Stimulated activated CD8-positive, alpha-beta memory T cell treated with anti-CD3 and anti-CD28 coated beads, Interleukin-15, amount 100 ng/mL, for 48 hours (primary cell): ENCODE measurements around the gene CLEC14A.

Experiments
- DNase-seq, 2 donors: peaks; one replicate each; pipeline ENCODE4 v3.0.0-alpha.2; 2020; ENCODE audit warnings: low read depth in 2 of 2

CLEC14A gene

DNA sequence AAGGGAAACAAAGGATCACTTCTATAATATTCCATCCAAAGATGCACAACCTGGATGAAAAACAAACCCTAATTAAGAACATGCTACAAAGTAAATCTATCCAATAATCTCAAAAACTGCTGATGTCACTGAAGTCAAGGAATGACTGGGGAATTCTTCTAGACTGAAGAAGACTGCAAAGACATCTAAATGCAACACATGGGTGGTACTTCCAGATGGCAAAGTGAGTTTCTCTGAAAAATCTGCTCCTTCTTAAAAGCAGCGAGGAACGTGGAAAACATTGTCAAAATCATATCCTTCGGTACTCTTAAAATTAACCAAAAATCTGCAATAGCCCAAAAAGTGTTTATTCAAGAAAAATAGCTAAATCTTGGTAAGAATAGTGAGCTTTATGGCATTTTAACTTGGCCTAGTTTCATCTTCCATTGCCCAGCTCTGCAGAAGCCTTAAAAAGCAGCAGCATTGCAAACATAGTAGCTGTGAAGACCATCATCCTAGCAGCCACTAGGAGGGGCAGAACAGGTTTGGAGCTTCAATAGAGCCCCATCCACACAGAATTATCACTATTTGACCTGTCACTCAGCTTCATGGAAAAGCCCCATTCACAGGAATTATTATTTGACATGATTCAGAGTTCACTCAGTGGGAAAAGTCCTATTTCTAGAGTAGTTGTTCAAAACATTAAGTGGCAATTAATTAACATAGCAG, 7.4 kb downstream of the CLEC14A start:
- no peak for DNase-seq

DNA sequence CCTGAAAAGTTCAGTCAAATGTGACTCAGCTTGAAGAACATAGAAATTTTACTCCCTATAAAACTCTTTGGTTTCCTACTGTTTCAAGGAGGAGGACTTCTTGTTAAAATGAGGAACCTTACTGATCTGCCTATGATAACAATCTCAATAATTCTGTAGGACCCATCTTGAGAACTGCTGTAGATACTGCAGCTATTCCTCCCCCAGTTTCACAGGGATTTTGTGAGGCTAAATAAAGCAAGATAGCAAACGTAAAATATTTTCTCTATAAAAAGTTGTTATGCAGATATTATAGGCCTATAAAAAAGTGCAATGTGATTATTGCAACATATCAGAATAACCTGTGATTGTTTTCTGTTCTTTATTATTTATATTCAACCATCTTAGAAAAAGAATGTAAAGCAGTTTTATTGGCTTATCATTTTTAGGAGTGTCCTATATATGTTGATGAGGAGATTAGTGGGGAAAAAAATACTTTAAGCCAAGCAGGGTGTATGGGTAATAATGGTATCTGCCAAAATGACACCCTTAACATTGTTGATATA, 12.1 kb downstream of the CLEC14A start:
- no peak for DNase-seq

DNA sequence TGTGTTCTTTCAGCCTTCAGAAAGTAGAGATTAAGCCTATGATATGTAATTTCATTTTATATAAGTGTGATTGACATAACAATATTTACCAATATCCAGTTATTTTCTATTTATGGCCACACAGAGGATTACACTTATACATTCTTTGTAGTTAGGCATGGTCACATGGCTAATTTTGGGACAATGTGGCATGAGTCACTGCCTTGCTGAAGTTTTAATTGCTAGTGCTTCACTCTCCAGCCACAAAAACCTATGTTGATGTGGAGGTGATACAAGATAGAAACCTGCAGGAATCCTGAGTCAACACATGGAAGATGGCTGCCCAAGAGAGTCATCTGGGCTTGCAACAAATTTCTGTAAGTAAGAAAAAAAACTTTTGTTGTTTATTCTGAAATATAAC, 17.0 kb downstream of the CLEC14A start:
- DNase-seq, result no peak

DNA sequence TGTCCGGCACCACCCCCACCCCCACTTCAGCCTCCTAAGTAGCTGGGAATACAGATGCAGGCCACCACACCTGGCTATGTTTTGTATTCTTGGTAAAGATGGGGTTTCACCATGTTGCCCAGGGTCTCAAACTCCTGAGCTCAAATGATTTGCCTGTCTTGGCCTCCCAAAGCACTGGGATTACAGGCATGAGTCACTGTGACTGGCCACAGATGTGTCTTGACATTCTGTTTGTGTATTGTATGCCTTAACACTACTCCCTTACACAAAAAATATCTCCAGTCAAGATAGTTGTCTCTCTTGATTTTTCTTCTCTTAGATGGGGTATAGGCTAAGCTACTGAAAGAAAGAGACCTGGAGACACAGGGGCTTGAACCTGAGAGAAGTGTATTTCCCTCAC, 17.6 kb downstream of the CLEC14A start:
- no peak for DNase-seq

DNA sequence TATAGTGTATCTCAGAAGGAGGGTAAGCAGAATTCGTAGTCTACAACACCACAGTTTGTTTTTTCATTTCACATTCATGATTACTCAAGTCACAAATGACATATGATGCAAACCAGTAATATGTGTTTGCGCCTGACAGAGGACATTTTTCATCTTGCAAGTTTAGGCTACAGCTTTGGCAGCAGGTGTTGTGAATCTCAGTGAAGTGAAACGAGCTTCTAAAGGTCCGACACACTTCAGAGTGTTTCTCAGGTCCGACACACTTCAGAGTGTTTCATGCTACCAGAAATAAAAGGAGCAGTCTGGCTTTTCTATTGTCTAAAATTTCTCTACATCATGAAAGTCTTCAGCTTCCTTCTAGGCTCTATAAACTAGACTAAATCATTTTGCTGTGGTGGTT, 22.7 kb downstream of the CLEC14A start:
- DNase-seq, result no peak

DNA sequence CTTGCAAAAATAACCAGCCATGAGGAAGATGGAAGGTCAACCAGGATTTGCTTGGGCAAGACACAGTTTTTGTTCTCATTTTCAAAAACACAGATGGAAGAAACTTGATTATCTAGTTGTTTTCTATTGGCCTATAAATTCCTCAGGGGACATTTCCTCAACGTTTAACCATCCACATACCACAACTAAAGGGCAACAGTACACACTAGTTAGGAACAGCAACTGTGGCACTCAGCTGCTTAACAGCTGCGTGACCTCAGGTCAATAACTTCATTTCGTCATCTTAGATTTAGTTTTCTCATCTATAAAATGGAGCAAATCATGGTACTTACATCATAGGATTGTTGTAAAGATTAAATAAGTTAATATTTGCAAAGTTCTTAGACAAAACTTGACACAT, 29.5 kb downstream of the CLEC14A start:
- no peak for DNase-seq

DNA sequence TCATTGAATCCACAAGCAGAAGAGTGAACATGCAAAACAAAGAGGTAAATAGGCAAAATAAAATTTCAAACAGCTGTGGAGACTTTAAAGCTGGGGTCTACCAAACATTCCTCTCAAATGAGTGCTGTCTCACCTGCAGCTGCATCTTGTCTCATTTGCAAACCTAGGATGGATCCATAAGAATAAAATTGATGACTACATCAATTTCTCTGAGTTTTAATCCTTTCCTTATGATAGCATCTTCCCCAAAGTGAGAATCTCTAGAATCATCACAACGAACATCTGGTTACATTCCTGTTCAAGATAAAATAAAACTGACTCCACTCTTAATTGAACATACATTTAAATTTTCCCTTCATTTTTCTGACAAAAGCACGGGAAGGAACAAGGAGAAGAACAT, 29.9 kb downstream of the CLEC14A start:
- DNase-seq, result no peak

DNA sequence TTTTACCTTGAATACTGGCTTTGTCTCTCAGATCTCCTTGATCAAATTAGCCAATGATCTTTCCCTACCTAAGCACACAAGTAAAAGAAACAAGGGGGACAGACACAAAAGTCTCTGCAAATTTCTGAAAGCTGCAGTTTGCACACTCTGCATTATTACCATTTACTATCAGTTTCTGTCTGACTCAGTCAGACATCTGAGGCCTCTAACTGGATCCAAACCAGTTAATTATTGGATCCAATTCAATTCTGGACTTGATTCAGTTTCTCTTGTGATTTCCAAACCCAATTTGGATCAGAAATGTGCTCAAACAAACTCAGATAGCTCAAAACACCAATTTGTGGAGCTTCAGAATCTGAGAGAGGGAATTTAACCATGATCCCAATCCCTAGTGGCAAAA, 31.6 kb downstream of the CLEC14A start:
- no peak for DNase-seq

DNA sequence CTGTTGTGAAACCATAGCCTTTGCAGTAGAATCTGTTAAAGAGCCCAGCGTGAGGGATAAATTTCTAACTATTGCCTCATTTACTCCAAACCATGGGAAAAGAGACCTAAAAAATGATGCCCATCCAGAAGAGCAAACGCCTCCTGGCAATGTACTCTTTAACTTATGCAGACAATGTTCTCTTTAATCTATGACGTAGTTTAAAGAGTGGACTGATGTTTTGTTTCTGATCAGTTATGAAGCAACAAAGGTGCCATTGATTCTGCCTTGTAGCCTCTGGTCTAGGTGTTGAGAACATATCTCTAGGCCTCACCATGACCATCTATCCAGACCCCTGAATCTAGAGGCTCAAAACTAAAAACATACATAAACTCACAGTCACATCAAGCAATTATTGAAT, 34.8 kb downstream of the CLEC14A start:
- DNase-seq, result no peak

DNA sequence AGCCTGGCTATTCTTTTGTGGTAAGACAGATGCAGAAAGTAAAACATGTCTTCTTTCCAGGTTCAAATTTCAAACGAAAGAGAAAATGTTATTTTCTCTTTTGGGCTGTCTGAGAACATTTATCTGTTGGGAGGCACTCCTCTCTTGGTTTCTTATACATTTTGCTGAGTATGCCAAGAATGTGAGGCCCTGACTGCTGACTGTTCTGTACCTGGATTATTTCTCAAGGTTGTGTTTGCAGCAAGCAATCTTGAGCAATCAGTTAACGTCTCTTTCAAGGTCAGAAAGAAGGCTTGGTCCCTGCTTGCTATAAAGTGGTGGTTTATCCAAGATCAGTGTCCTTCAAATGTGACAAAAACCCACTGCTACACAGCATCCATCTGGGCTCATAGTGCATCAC, 38.3 kb downstream of the CLEC14A start:
- no peak for DNase-seq

DNA sequence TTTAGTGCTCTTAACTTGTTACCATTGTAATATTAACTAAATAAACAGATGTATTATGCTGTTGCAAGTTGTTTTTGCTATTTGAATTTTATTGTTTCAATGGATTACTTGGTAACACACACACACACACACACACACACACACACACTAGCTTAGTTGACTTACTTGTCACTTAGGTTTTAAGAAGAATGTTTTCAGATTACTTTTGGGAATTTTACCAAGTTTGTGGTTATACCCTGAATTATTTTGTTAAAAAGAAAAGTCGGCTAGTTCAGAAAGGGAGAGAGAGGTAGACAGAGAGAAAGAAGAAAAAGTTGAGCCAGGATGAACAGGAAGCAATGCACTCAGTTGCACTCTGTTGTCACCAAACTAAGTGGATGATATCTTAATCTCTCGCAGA, 42.9 kb downstream of the CLEC14A start:
- DNase-seq, result no peak

DNA sequence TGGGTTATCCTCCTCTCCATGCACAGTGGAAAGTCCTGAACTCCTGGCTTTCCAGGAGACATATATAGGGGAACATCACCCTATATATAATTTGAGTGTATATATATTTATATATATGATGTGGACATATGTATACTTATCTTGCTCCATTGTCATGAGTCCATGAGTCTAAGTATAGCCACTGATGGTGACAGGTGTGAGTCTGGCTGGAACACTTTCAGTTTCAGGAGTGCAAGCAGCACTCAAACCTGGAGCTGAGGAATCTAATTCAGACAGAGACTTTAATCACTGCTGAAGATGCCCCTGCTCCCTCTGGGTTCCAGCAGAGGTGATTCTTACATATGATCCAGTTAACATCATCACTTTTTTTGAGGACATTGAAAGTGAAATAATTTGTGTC, 43.8 kb downstream of the CLEC14A start:
- no peak for DNase-seq

DNA sequence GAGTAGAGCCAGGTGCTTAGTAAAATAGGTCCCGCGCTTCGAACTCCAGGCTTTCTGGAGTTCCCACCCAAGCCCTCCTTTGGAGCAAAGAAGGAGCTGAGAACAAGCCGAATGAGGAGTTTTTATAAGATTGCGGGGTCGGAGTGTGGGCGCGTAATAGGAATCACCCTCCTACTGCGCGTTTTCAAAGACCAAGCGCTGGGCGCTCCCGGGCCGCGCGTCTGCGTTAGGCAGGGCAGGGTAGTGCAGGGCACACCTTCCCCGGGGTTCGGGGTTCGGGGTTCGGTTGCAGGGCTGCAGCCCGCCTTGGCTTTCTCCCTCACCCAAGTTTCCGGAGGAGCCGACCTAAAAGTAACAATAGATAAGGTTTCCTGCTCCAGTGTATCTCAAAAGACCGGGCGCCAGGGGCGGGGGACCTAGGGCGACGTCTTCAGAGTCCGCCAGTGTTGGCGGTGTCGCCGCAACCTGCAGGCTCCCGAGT, 44.6 kb downstream of the CLEC14A start:
- DNase-seq, result no peak

DNA sequence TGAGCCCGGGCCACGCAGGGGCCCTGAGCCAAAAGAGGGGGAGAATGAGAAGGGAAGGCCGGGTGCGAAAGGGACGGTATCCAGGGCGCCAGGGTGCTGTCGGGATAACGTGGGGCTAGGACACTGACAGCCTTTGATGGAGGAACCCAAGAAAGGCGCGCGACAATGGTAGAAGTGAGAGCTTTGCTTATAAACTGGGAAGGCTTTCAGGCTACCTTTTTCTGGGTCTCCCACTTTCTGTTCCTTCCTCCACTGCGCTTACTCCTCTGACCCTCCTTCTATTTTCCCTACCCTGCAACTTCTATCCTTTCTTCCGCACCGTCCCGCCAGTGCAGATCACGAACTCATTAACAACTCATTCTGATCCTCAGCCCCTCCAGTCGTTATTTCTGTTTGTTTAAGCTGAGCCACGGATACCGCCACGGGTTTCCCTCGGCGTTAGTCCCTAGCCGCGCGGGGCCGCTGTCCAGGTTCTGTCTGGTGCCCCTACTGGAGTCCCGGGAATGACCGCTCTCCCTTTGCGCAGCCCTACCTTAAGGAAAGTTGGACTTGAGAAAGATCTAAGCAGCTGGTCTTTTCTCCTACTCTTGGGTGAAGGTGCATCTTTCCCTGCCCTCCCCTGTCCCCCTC, 45.2 kb downstream of the CLEC14A start:
- no peak for DNase-seq

DNA sequence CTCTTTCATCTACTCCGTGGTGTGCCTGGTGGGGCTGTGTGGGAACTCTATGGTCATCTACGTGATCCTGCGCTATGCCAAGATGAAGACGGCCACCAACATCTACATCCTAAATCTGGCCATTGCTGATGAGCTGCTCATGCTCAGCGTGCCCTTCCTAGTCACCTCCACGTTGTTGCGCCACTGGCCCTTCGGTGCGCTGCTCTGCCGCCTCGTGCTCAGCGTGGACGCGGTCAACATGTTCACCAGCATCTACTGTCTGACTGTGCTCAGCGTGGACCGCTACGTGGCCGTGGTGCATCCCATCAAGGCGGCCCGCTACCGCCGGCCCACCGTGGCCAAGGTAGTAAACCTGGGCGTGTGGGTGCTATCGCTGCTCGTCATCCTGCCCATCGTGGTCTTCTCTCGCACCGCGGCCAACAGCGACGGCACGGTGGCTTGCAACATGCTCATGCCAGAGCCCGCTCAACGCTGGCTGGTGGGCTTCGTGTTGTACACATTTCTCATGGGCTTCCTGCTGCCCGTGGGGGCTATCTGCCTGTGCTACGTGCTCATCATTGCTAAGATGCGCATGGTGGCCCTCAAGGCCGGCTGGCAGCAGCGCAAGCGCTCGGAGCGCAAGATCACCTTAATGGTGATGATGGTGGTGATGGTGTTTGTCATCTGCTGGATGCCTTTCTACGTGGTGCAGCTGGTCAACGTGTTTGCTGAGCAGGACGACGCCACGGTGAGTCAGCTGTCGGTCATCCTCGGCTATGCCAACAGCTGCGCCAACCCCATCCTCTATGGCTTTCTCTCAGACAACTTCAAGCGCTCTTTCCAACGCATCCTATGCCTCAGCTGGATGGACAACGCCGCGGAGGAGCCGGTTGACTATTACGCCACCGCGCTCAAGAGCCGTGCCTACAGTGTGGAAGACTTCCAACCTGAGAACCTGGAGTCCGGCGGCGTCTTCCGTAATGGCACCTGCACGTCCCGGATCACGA, 46.0 kb downstream of the CLEC14A start:
- no peak for DNase-seq

DNA sequence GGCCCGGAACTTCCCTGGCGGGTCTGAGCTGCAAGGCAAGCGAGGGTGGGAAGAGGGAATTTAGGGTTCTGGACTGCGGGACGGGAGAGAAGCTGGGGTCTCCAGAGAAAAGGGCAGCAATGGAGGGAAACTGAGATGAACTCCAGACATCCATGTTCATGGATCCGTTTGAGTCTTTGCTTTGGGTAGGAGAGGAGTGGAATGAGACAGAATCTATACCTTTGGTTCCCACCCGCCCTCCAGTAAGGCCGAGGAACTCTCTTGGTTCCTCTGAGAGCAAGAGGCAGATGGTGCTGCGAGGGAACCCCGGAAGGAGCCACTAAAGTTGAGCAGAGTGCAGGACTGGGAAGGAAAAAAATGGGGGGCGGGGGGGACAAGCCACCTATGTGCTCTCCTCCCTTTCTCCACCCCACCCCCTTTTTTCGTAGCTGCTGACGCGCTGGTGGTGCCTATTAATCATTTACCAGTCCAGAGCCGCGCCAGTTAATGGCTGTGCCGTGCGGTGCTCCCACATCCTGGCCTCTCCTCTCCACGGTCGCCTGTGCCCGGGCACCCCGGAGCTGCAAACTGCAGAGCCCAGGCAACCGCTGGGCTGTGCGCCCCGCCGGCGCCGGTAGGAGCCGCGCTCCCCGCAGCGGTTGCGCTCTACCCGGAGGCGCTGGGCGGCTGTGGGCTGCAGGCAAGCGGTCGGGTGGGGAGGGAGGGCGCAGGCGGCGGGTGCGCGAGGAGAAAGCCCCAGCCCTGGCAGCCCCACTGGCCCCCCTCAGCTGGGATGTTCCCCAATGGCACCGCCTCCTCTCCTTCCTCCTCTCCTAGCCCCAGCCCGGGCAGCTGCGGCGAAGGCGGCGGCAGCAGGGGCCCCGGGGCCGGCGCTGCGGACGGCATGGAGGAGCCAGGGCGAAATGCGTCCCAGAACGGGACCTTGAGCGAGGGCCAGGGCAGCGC, 47.0 kb downstream of the CLEC14A start:
- no peak for DNase-seq

DNA sequence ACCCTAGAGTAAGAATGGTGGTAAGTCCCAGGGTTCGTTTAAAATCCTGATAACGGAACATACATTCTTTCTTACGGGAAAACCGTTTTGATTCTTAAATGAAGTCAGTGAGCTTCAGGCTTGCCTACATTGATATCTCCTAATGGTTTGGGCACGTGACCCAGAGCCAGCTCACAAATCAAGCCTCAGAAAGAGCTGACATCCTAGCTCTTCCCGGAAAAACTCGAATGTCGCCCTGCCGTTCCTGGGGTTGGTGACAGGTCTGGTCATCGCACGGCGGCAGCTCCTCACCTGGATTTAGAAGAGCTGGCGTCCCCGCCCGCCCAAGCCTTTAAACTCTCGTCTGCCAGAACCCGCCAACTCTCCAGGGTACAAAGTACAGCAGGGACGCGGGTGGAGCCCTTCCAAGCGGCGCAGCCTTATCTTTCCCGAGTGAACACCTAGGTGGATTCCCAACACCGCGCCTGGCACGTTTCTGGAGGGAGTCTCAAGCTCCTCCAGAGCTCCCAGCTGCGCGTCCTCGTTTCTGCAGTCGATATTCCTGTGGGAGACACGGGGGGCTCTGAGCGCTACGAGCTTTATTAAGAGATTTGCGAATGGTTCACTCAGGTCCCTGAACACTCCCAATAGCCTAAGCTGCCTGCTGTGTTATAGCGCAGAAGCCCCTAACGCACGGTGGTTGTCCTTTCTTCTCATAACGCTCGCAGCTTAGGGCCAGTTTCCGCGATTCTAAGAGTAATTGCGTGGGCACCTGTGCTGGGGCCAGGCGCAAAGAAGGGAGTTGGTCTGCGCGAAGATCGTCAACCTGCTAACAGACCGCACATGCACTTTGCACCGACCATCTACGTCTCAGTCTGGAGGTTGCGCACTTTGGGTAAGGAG, 47.9 kb downstream of the CLEC14A start, which contains the start of gene SSTR1:
Gene SSTR1 (plus strand): TSS at position 169 of the 882 bp plus-strand sequence. CDS start 1,486 bp downstream, outside the sequence.
- no peak for DNase-seq

DNA sequence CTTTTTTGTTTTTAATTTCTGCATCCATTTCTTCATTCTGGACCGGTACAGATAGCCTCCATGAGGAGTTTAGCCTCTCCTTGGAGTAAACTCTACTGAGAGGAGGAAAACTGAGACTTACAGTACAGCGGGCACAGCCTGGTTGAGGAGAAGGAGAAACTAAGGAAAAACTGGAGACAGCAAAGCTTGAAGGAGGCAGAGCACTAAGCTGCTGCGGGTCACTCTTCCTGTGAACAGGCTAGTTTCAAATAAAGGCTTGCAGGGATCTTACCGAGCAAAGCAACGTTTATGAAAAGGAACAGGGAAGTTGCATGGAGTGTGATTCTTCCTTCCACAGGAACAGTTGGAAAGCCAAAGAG, 48.5 kb downstream of the CLEC14A start:
- no peak for DNase-seq

DNA sequence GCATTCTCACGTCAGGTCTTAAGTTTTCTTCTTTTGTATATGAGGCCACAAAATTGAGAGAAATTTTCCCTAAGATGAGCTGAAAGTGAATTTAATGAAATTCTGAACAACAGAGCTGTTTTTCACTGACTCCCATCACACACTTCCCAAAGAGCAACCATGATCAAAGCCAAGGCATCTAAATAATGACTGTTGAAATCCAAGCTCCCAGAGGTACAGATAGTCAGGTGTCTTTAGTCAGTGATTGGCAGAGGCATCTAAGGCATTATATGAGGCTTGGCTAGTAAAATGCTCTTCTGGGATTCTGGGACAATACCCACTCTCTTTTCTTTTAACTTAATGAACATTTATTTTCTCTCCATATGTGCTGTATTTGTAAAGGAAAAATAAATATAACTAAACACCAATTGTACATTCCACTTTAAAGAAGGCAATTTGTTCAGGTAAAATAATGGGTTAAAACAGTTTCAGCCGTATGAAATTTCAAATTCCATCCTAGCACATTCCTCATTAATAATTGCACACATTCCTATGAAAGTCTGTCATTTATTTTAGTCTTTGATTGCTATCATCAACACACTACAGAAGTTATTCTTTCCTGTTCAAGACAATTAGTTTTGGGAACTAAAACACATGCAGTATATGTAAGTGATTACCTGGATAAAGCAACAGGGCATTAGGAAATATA, 49.1 kb downstream of the CLEC14A start:
- no peak for DNase-seq
